RPMI7951 (cell line): ENCODE data around the gene ANK2. TPM values are rescaled to one million over a fixed set of nuclear protein-coding genes. Genes with fewer than 3 reads are reported as not detected.
"Not testable (repeated sequence)": the region's sequence is repeated elsewhere in the genome, so short reads cannot be mapped to it uniquely, and the experiment has no call there.

Experiments used
- DNase-seq: peaks from one replicate; pipeline ENCODE4 v3.0.0-alpha.2; 2012; ENCODE audit warnings: low read depth
- total RNA-seq: library from RNA; depleted of rRNA; stranded (reverse); fragments of >200 nt; shearing (Covaris generic); gene quantifications from 2 replicates; pipeline ENCODE4 v1.2.3, GENCODE V29; 2014

The ANK2 gene
- total RNA-seq, 1 experiment from 2014 or later, result 10.5 TPM

GRCh38 chr4:113189546-113189945 lies 140.1 kb downstream of the ANK2 start:
- no peak for DNase-seq

GRCh38 chr4:113209153-113209552 lies 159.7 kb downstream of the ANK2 start:
- no peak for DNase-seq

- DNase-seq, result no peak
These were observed 160.3 kb downstream of the ANK2 start for GRCh38 chr4:113209652-113210320.

GRCh38 chr4:113212613-113213012 lies 163.2 kb downstream of the ANK2 start:
- DNase-seq, result no peak

- no peak for DNase-seq
These were observed 172.5 kb downstream of the ANK2 start for GRCh38 chr4:113221990-113222389.

- no peak for DNase-seq
These were observed 173.0 kb downstream of the ANK2 start for GRCh38 chr4:113222471-113222870.

GRCh38 chr4:113223001-113223400 lies 173.5 kb downstream of the ANK2 start:
- no peak for DNase-seq

GRCh38 chr4:113232194-113232593 lies 182.7 kb downstream of the ANK2 start:
- DNase-seq, result no peak

- DNase-seq, result no peak
These were observed 187.5 kb downstream of the ANK2 start for GRCh38 chr4:113236916-113237315.

GRCh38 chr4:113243312-113243711 lies 193.9 kb downstream of the ANK2 start:
- no peak for DNase-seq

GRCh38 chr4:113244747-113245146 lies 195.3 kb downstream of the ANK2 start:
- not testable (repeated sequence) for DNase-seq

GRCh38 chr4:113248320-113248719 lies 198.9 kb downstream of the ANK2 start:
- no peak for DNase-seq

- DNase-seq, result no peak
These were observed 206.2 kb downstream of the ANK2 start for GRCh38 chr4:113255628-113256027.

- DNase-seq, result peak; percentile 0
These were observed 207.5 kb downstream of the ANK2 start for GRCh38 chr4:113256946-113257345.

- no peak for DNase-seq
These were observed 211.2 kb downstream of the ANK2 start for GRCh38 chr4:113260688-113261087.

- no peak for DNase-seq
These were observed 213.8 kb downstream of the ANK2 start for GRCh38 chr4:113263274-113263673.

- DNase-seq, result no peak
These were observed 221.3 kb downstream of the ANK2 start for GRCh38 chr4:113270520-113271319.

GRCh38 chr4:113272523-113272922 lies 223.1 kb downstream of the ANK2 start:
- no peak for DNase-seq

GRCh38 chr4:113273721-113274220 lies 224.3 kb downstream of the ANK2 start:
- no peak for DNase-seq

GRCh38 chr4:113276464-113277170 lies 227.2 kb downstream of the ANK2 start:
- DNase-seq, result no peak

GRCh38 chr4:113278324-113278934 lies 229.0 kb downstream of the ANK2 start:
- peak; percentile 53 for DNase-seq

GRCh38 chr4:113285501-113285900 lies 236.0 kb downstream of the ANK2 start:
- no peak for DNase-seq
